H1 (cell line): ENCODE measurements around the gene GSG1L2.

Experiments
- EP300 ChIP-seq, 2 experiments: IDR thresholded peaks; 1 replicate in 1 of 2; 2 replicates in 1 of 2; pipeline ENCODE4 v1.6.1; 2011 to 2012; ENCODE audit warnings: low read depth in 2 of 2, low read length in 2 of 2, mild to moderate bottlenecking in 2 of 2, borderline replicate concordance in 1 of 2, inconsistent platforms in 1 of 2, moderate library complexity in 1 of 2
- EZH2 ChIP-seq: fragments of 200-600 bp; sonication (generic); IDR thresholded peaks from 2 replicates; pipeline ENCODE4 v1.7.1; 2012; ENCODE audit warnings: low read depth, mild to moderate bottlenecking, moderate library complexity, low read length, inconsistent platforms; ENCODE audit not compliant: severe bottlenecking
- JUN ChIP-seq: IDR thresholded peaks from 2 replicates; pipeline ENCODE4 v1.6.1; 2011; ENCODE audit warnings: low read depth, mild to moderate bottlenecking, improper control_type of control experiment, low read length
- JUND ChIP-seq: IDR thresholded peaks from 2 replicates; pipeline ENCODE4 v1.6.1; 2011; ENCODE audit warnings: mild to moderate bottlenecking, improper control_type of control experiment, low read length
- KDM1A ChIP-seq: fragments of 200-600, 300-600 bp; sonication (generic); IDR thresholded peaks from 2 replicates; pipeline ENCODE4 v1.7.1; 2016; ENCODE audit warnings: mild to moderate bottlenecking, low read length, borderline replicate concordance
- NANOG ChIP-seq: IDR thresholded peaks from 2 replicates; pipeline ENCODE4 v1.6.1; 2011; ENCODE audit warnings: low read length, low read depth, mild to moderate bottlenecking, inconsistent platforms; ENCODE audit not compliant: insufficient read depth, poor library complexity, severe bottlenecking
- POLR2A ChIP-seq, 2 experiments: IDR thresholded peaks; 1 replicate in 1 of 2; 2 replicates in 1 of 2; pipeline ENCODE4 v1.6.1; 2011; ENCODE audit warnings: low read depth in 2 of 2, low read length in 2 of 2, mild to moderate bottlenecking in 2 of 2; ENCODE audit errors: control extremely low read depth in 1 of 2
- POLR2AphosphoS5 ChIP-seq: IDR thresholded peaks from 2 replicates; pipeline ENCODE4 v1.6.1; 2011; ENCODE audit warnings: low read depth, low read length
- SP2 ChIP-seq: IDR thresholded peaks from 2 replicates; pipeline ENCODE4 v1.6.1; 2012; ENCODE audit warnings: mild to moderate bottlenecking, low read length, inconsistent platforms
- TF ChIP-seq, protein P1 (sequence below), 3 experiments: IDR thresholded peaks; 1 replicate in 2 of 3; 2 replicates in 1 of 3; pipeline versions ENCODE4 v1.5.1 to v1.6.1; 2011; ENCODE audit warnings: low read length in 3 of 3, mild to moderate bottlenecking in 3 of 3, inconsistent platforms in 2 of 3, low read depth in 1 of 3, moderate library complexity in 1 of 3; ENCODE audit not compliant: insufficient read depth in 1 of 3; ENCODE audit errors: control extremely low read depth in 1 of 3

DNA sequence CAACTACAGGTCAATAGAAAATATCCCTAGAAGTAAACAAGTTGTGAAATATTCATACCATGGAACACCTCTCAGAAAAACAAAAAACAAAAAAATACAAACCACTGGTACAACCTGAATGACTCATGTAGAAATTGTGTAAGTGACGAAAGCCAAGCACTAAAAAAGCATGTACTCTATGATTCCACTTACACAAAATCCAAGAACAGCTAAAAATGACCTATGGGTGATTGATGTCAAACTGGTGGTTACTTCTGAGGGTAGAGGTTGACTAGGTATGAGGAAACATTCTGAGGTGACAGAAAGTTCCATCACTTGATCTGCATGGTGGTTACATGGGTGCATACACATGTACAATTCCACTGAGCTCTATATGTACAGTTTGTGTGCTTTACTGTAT is 61.6 kb downstream of the GSG1L2 start:
- TF ChIP-seq, protein P1, sequence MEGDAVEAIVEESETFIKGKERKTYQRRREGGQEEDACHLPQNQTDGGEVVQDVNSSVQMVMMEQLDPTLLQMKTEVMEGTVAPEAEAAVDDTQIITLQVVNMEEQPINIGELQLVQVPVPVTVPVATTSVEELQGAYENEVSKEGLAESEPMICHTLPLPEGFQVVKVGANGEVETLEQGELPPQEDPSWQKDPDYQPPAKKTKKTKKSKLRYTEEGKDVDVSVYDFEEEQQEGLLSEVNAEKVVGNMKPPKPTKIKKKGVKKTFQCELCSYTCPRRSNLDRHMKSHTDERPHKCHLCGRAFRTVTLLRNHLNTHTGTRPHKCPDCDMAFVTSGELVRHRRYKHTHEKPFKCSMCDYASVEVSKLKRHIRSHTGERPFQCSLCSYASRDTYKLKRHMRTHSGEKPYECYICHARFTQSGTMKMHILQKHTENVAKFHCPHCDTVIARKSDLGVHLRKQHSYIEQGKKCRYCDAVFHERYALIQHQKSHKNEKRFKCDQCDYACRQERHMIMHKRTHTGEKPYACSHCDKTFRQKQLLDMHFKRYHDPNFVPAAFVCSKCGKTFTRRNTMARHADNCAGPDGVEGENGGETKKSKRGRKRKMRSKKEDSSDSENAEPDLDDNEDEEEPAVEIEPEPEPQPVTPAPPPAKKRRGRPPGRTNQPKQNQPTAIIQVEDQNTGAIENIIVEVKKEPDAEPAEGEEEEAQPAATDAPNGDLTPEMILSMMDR (IDR thresholded peaks at IDR 0.05; ENCODE audit: control extremely low read depth in 1 of 3, insufficient read depth in 1 of 3, low read depth in 1 of 3, low read length in 3 of 3), result no peak
- TF ChIP-seq EZH2, result no peak
- TF ChIP-seq EP300 (IDR thresholded peaks at IDR 0.05; ENCODE audit: borderline replicate concordance in 1 of 2, low read depth in 2 of 2, low read length in 2 of 2), result no peak
- TF ChIP-seq KDM1A, result no peak
- TF ChIP-seq POLR2A (IDR thresholded peaks at IDR 0.05; ENCODE audit: control extremely low read depth in 1 of 2, low read depth in 2 of 2, low read length in 2 of 2), result no peak
- no peak for TF ChIP-seq JUN
- TF ChIP-seq POLR2AphosphoS5, result no peak
- TF ChIP-seq JUND, result no peak
- TF ChIP-seq NANOG, result no peak
- no peak for TF ChIP-seq SP2
